ENCODE measurements around the gene HSP90AA1. TPM values are rescaled to one million over a fixed set of nuclear protein-coding genes. Genes with fewer than 3 reads are reported as not detected.

HSP90AA1 gene
- total RNA-seq, 2 donors from 2014 or later: 214 to 399 TPM

DNA sequence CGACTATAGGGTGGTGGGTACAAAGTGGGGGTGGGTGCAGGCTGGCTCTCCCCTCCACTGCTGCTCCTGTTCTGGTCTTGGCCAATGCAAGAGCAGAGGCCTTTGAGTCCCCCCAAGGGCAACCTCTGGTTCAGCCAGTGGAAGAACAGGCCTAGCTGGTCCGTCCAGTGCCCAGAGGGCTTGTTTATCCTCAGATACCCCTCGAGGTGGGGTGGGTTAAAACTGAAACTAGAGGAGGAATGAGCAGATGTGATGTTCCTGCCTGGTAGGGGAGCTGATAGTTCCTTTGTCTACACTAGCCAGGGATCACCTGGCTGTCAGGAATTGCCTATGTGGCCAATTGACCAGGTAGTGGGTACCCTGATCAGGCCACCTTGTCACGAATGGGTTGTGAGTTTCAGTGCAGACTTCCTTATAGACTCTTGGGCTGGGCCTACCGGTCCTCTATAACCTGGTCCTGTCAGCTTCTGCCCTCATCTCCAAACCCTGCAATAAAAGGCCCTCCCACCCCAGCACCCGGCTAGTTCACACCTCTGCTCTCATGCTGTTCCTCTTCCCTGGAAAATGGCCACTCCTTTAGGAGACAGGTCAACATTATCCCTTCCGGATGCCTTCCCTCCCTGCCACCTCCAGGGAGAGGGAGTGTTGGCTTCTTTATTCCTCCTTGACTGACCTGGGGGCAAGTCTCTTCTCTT lies 10.7 kb upstream of the HSP90AA1 start:
- Histone ChIP-seq H3K27ac (no peak overlapping the region), H3K36me3 (no peaks in the 10 kb centered on the region), H3K27me3 (replicated peaks; ENCODE audit: insufficient read depth) (no peaks in the 10 kb centered on the region), H3K9me3 (no peaks in the 10 kb centered on the region), H3K4me3 (no peak overlapping the region), H3K4me1 (ENCODE audit: control insufficient read depth in 1 of 2, low read depth in 2 of 2) (peaks cover 0 to 6% of the 10 kb centered on the region in 2 donors)
- TF ChIP-seq CTCF (IDR thresholded peaks at IDR 0.05): no peak
- ATAC-seq (ENCODE audit: insufficient number of reproducible peaks, low FRiP score, low read depth) (no peak), DNase-seq (ENCODE audit: low spot score) (no peak)

- no peak for ATAC-seq (ENCODE audit: insufficient number of reproducible peaks, low FRiP score, low read depth)
These were observed 9.8 kb upstream of the HSP90AA1 start for GRCh38 chr14:102096569-102097188.

GRCh38 chr14:102095871-102096568 lies 9.2 kb upstream of the HSP90AA1 start:
- DNase-seq (ENCODE audit: low spot score): no peak
- Histone ChIP-seq H3K27ac (no peak overlapping the region), H3K36me3 (no peaks in the 10 kb centered on the region), H3K4me1 (ENCODE audit: control insufficient read depth in 1 of 2, low read depth in 2 of 2) (peaks cover 0 to 6% of the 10 kb centered on the region in 2 donors), H3K27me3 (replicated peaks; ENCODE audit: insufficient read depth) (no peaks in the 10 kb centered on the region), H3K9me3 (no peaks in the 10 kb centered on the region), H3K4me3 (no peak overlapping the region)
- TF ChIP-seq CTCF (IDR thresholded peaks at IDR 0.05): no peak
- ATAC-seq (ENCODE audit: insufficient number of reproducible peaks, low FRiP score, low read depth): no peak

More at GRCh38 chr14:102096569-102097188, 9.8 kb upstream of the HSP90AA1 start:
- Histone ChIP-seq H3K27ac (no peak overlapping the region), H3K36me3 (no peaks in the 10 kb centered on the region), H3K4me3 (no peak overlapping the region), H3K4me1 (ENCODE audit: control insufficient read depth in 1 of 2, low read depth in 2 of 2) (peaks cover 0 to 6% of the 10 kb centered on the region in 2 donors), H3K9me3 (no peaks in the 10 kb centered on the region), H3K27me3 (replicated peaks; ENCODE audit: insufficient read depth) (no peaks in the 10 kb centered on the region)
- peak; percentile 64 for DNase-seq (ENCODE audit: low spot score)
- TF ChIP-seq CTCF (IDR thresholded peaks at IDR 0.05): peak; percentile 67

DNA sequence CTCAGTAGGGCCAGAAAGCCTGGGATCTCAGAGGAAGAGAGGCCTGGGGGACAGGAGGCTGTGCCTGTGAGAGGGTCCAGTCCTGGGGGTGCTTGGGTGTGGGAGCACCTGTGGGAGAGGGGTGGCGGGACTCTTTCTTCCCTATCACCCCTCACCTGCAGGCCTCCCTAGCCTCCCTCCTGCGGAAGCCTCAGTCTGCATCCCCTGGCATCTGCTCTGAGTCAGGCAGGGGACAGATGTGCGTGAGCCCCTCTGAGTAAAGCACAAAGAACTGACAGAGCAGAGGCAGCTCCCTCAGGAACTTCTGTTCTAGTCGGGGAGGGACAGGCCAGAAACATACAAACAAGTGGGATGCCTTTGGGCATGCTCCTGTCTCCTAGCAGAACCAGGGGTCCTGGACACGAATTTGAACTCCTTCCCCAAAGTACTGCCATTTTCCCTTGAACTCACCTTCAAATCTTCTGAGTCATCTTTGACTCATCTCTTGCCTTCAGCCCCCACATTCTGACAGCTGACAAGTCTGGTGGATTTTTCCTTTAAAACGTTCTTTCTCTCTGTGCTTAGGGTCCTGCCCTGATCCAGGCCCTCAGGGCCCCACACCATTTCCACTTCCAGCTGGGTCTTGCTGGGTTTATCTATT lies 8.5 kb upstream of the HSP90AA1 start:
- H3K36me3 ChIP-seq: no peaks in the 10 kb centered on the region
- H3K4me3 ChIP-seq: no peak overlapping the region
- no peaks in the 10 kb centered on the region for H3K9me3 ChIP-seq
- no peak overlapping the region for H3K27ac ChIP-seq
- TF ChIP-seq CTCF (IDR thresholded peaks at IDR 0.05): no peak
- no peak for ATAC-seq (ENCODE audit: insufficient number of reproducible peaks, low FRiP score, low read depth)
- H3K4me1 ChIP-seq (ENCODE audit: control insufficient read depth in 1 of 2, low read depth in 2 of 2): peaks cover 0 to 6% of the 10 kb centered on the region in 2 donors
- no peak for DNase-seq (ENCODE audit: low spot score)
- H3K27me3 ChIP-seq (replicated peaks; ENCODE audit: insufficient read depth): no peaks in the 10 kb centered on the region

GRCh38 chr14:102094101-102094500 lies 7.3 kb upstream of the HSP90AA1 start:
- no peak for TF ChIP-seq CTCF (IDR thresholded peaks at IDR 0.05)
- Histone ChIP-seq H3K27me3 (replicated peaks; ENCODE audit: insufficient read depth) (no peaks in the 10 kb centered on the region), H3K27ac (no peak overlapping the region), H3K9me3 (no peaks in the 10 kb centered on the region), H3K4me3 (no peak overlapping the region), H3K36me3 (no peaks in the 10 kb centered on the region), H3K4me1 (ENCODE audit: control insufficient read depth in 1 of 2, low read depth in 2 of 2) (peaks cover 0 to 6% of the 10 kb centered on the region in 2 donors)
- DNase-seq (ENCODE audit: low spot score) (no peak), ATAC-seq (ENCODE audit: insufficient number of reproducible peaks, low FRiP score, low read depth) (no peak)

Data from thoracic aorta (tissue), 2 donors.